MCF 10A (cell line): ENCODE results near the gene CYP17A1. TPM values are rescaled to one million over a fixed set of nuclear protein-coding genes. Genes with fewer than 3 reads are reported as not detected.

Experiments used
- BruUV-seq: library from RNA; stranded (reverse); fragments of 400-500 nt; replicated peaks from 2 replicates; lab custom pipeline; 2021; lab: Mats Ljungman, UMichigan
- CTCF ChIA-PET: fragments of 300-600 bp; sonication (Branson Sonifier 250); formaldehyde crosslinking; extraction: SDS; loops from one replicate; lab custom pipeline; 2021; ENCODE audit warnings: antibody characterized with exemption, inconsistent platforms; lab: Yijun Ruan, JAX
- POLR2A ChIA-PET: fragments of 300-600, 350-650 bp; sonication (Branson Sonifier 250); formaldehyde crosslinking; extraction: SDS; loops from one replicate; lab custom pipeline; 2020; ENCODE audit warnings: antibody characterized with exemption, inconsistent platforms; lab: Yijun Ruan, JAX
- DNase-seq: peaks from one replicate; pipeline ENCODE4 v3.0.0-alpha.2; 2018; ENCODE audit not compliant: unreplicated experiment
- H3K27ac Mint-ChIP-seq: one replicate; pipeline ENCODE4 v1.8.0; 2022; ENCODE audit warnings: mild to moderate bottlenecking, low read depth, mixed read lengths; ENCODE audit not compliant: unreplicated experiment
- H3K27me3 Mint-ChIP-seq: one replicate; pipeline ENCODE4 v1.8.0; 2022; ENCODE audit warnings: mixed read lengths; ENCODE audit not compliant: insufficient read depth, unreplicated experiment
- H3K36me3 Mint-ChIP-seq: one replicate; pipeline ENCODE4 v1.8.0; 2022; ENCODE audit warnings: mild to moderate bottlenecking, moderate library complexity, mixed read lengths; ENCODE audit not compliant: insufficient read depth, unreplicated experiment
- H3K4me1 Mint-ChIP-seq: one replicate; pipeline ENCODE4 v1.8.0; 2022; ENCODE audit warnings: mixed read lengths; ENCODE audit not compliant: insufficient read depth, unreplicated experiment
- H3K4me3 Mint-ChIP-seq: one replicate; pipeline ENCODE4 v1.8.0; 2022; ENCODE audit warnings: mild to moderate bottlenecking, moderate library complexity, mixed read lengths; ENCODE audit not compliant: unreplicated experiment
- H3K9me3 Mint-ChIP-seq: one replicate; pipeline ENCODE4 v1.8.0; 2022; ENCODE audit warnings: mixed read lengths; ENCODE audit not compliant: unreplicated experiment
- CTCF ChIP-seq: fragments of 200-600 bp; IDR thresholded peaks from one replicate; pipeline ENCODE4 v1.8.0; 2022; ENCODE audit warnings: antibody characterized with exemption, mild to moderate bottlenecking; ENCODE audit not compliant: unreplicated experiment
- intact Hi-C: fragments of 100-400 bp; cut with micrococcal nuclease; formaldehyde crosslinking; loops from 2 replicates; pipeline ENCODE4 v1.14.1; 2022
- total RNA-seq: library from RNA; stranded (reverse); gene quantifications from 2 replicates; pipeline ENCODE4 v1.2.3, GENCODE V29; 2022

The CYP17A1 gene
- total RNA-seq, 1 experiment from 2014 or later = not detected

DNA sequence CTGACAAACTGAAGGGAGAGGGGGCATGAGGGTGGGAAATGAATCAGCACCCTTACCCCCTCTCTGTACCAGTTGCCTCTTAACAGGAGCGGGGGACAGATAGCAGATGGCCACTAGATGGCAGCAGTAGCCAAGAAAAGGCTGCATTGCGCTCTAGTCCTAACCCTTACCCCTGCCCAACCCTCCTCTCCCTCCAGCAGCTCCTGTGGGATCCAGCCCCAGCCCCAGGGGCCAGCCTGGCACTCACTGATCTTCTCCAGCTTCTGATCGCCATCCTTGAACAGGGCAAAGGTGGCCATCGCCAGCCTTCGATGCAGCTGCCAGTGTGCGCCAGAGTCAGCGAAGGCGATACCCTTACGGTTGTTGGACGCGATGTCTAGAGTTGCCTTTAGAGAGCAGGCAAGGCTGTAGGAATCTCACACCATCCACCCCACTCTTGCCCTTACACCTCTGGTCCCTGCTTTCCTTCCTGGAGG, 2.2 kb downstream of the CYP17A1 start:
- no peaks in the 10 kb centered on the region for H3K36me3 Mint-ChIP-seq
- peak; percentile 82 for DNase-seq
- ChIA-PET POLR2A (interaction anchor here (1.6 kb wide), 1 partner anchor 66 kb away, joined by 7 read pairs; no protein-coding TSS in a partner anchor), CTCF (interaction anchor here (0.6 to 8.3 kb wide), 25 partner anchors 9 to 499 kb away, joined by 3 to 124 read pairs (median 3); no protein-coding TSS in a partner anchor)
- peaks cover 12% of the 10 kb centered on the region for H3K27me3 Mint-ChIP-seq
- peak; percentile 76 for TF ChIP-seq CTCF
- intact Hi-C loops = loop anchor here (1.0 to 10.0 kb wide), 7 partner anchors 66 to 647 kb away; no protein-coding TSS in a partner anchor
- no peak overlapping the region for H3K4me3 Mint-ChIP-seq
- BruUV-seq = no TSS peak
- peaks cover 9% of the 10 kb centered on the region for H3K4me1 Mint-ChIP-seq
- H3K9me3 Mint-ChIP-seq = peaks cover 21% of the 10 kb centered on the region
- H3K27ac Mint-ChIP-seq = no peak overlapping the region

- TF ChIP-seq CTCF = no peak
- ChIA-PET CTCF (interaction anchor here (0.6 to 8.3 kb wide), 10 partner anchors 12 to 500 kb away, joined by 3 to 124 read pairs (median 3); no protein-coding TSS in a partner anchor), POLR2A (no interaction called here)
- BruUV-seq = no TSS peak
- Mint-ChIP-seq H3K4me1 (peaks cover 9% of the 10 kb centered on the region), H3K36me3 (no peaks in the 10 kb centered on the region), H3K9me3 (peaks cover 17% of the 10 kb centered on the region), H3K27me3 (peaks cover 3% of the 10 kb centered on the region), H3K27ac (no peak overlapping the region), H3K4me3 (no peak overlapping the region)
- intact Hi-C loops = loop anchor here (10.0 kb wide), 1 partner anchor 501 kb away; no protein-coding TSS in a partner anchor
- DNase-seq = no peak
Observed at GRCh38 chr10:102834143-102834542, 3.1 kb downstream of the CYP17A1 start.

DNA sequence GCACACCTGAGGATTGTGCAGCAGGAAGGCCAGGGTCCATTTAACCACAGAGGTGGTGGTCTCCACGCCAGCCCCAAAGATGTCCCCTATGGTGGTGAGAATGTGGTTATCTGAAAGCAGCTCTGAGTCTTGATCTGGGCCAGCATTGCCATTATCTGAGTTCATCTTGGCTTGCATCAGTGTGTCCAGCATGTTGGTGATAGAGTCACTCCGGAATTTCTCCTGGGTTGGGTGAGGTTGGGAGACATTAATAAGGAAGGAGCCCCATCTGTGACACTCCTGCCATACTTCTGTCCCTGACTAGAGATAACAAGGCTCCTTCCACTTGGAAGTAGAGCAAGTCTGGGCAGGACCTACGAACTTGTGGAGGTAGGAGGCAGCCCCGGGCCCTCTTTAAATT, 4.2 kb downstream of the CYP17A1 start:
- Mint-ChIP-seq H3K27ac (no peak overlapping the region), H3K27me3 (no peaks in the 10 kb centered on the region), H3K4me1 (peaks cover 9% of the 10 kb centered on the region), H3K36me3 (no peaks in the 10 kb centered on the region), H3K4me3 (no peak overlapping the region), H3K9me3 (peaks cover 6% of the 10 kb centered on the region)
- intact Hi-C loops = loop anchor here (10.0 kb wide), 1 partner anchor 502 kb away; no protein-coding TSS in a partner anchor
- DNase-seq = no peak
- TF ChIP-seq CTCF = no peak
- POLR2A ChIA-PET = no interaction called here
- CTCF ChIA-PET = interaction anchor here (0.6 to 8.3 kb wide), 5 partner anchors 58 to 423 kb away, joined by 3 to 124 read pairs (median 4); no protein-coding TSS in a partner anchor
- no TSS peak for BruUV-seq

GRCh38 chr10:102832248-102832647, 5.0 kb downstream of the CYP17A1 start:
- BruUV-seq = no TSS peak
- H3K9me3 Mint-ChIP-seq = no peaks in the 10 kb centered on the region
- no peak for DNase-seq
- POLR2A ChIA-PET = no interaction called here
- no peak for TF ChIP-seq CTCF
- CTCF ChIA-PET = interaction anchor here (1.1 to 8.3 kb wide), 3 partner anchors 69 to 236 kb away, joined by 3 to 124 read pairs (median 4); no protein-coding TSS in a partner anchor
- H3K4me3 Mint-ChIP-seq = no peak overlapping the region
- no peaks in the 10 kb centered on the region for H3K36me3 Mint-ChIP-seq
- peaks cover 9% of the 10 kb centered on the region for H3K4me1 Mint-ChIP-seq
- intact Hi-C loops = loop anchor here (10.0 kb wide), 1 partner anchor 503 kb away; no protein-coding TSS in a partner anchor
- no peaks in the 10 kb centered on the region for H3K27me3 Mint-ChIP-seq
- H3K27ac Mint-ChIP-seq = no peak overlapping the region
